ENCODE measurements around the gene ATP6V1A. TPM values are rescaled to one million over a fixed set of nuclear protein-coding genes. Genes with fewer than 3 reads are reported as not detected.

ATP6V1A gene
- total and polyA plus RNA-seq, 7 donors = 15.0 to 34.6 (median 22.2) TPM

DNA sequence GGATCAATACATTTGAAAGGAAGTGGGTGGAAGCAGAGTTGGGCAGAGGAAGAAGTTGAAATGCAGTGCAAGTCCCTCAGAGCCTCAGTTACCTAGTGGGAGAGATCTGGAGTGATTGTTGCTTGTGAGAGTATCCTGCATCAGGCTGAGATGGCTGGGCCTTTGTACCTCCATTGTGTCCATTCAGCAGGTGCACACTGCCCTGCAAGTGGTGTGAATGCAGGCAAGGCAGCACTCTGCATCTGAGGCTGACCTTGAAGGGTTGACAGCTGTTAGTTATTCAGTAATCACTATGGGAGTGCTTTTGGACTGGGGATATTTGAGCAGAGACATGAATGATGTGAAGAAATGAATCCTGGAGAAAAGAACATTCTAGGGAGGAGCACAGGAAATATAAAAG is 25.2 kb downstream of the ATP6V1A start:
- no peak for TF ChIP-seq EP300 (IDR thresholded peaks at IDR 0.05)
- no peak for TF ChIP-seq POLR2AphosphoS5 (IDR thresholded peaks at IDR 0.05)
- no peak for TF ChIP-seq POLR2A (IDR thresholded peaks at IDR 0.05)
- TF ChIP-seq, protein P1, sequence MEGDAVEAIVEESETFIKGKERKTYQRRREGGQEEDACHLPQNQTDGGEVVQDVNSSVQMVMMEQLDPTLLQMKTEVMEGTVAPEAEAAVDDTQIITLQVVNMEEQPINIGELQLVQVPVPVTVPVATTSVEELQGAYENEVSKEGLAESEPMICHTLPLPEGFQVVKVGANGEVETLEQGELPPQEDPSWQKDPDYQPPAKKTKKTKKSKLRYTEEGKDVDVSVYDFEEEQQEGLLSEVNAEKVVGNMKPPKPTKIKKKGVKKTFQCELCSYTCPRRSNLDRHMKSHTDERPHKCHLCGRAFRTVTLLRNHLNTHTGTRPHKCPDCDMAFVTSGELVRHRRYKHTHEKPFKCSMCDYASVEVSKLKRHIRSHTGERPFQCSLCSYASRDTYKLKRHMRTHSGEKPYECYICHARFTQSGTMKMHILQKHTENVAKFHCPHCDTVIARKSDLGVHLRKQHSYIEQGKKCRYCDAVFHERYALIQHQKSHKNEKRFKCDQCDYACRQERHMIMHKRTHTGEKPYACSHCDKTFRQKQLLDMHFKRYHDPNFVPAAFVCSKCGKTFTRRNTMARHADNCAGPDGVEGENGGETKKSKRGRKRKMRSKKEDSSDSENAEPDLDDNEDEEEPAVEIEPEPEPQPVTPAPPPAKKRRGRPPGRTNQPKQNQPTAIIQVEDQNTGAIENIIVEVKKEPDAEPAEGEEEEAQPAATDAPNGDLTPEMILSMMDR (IDR thresholded peaks at IDR 0.05) = no peak

DNA sequence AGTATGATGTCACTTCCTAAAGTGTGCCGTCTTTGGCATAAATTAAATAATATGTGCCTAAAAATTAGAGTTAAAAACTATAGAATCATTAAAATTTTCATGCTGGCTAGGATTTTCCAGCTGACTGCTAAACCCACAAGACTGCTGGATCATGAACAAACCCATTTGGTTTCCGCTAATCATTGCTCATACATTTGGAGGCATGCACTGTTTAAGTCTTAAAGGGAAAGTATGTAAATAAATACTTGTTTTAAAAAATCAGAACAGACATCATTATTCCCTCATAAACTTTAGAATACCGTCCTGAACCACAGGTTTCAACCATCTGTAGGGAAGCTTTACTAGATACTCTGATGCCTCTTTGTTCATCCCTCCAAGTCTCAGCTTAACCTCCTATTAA is 26.5 kb downstream of the ATP6V1A start:
- Histone ChIP-seq H3K36me3 (no peaks in the 10 kb centered on the region), H3K27me3 (no peaks in the 10 kb centered on the region), H3K9me3 (no peaks in the 10 kb centered on the region), H3K4me1 (peaks cover 0 to 15% (median 6%) of the 10 kb centered on the region in 4 donors), H3K4me3 (no peak overlapping the region), H3K27ac (no peak overlapping the region)
- TF ChIP-seq, protein P1 (IDR thresholded peaks at IDR 0.05) = no peak
- TF ChIP-seq POLR2A (IDR thresholded peaks at IDR 0.05) (no peak), EP300 (IDR thresholded peaks at IDR 0.05) (no peak), POLR2AphosphoS5 (IDR thresholded peaks at IDR 0.05) (no peak)
- intact Hi-C loops (cut with DNase I) = no loop called here
- no peak for DNase-seq
- WGBS, 2 donors = 72 to 82% methylated on average over 3 of the region's 3 CpGs

More for the DNA sequence above, 25.2 kb downstream of the ATP6V1A start:
- H3K36me3 ChIP-seq = no peaks in the 10 kb centered on the region
- H3K4me1 ChIP-seq = peaks cover 0 to 15% (median 6%) of the 10 kb centered on the region in 4 donors
- H3K9me3 ChIP-seq = no peaks in the 10 kb centered on the region
- H3K27ac ChIP-seq = no peak overlapping the region
- H3K27me3 ChIP-seq = no peaks in the 10 kb centered on the region
- no peak overlapping the region for H3K4me3 ChIP-seq
- no peak for DNase-seq
- intact Hi-C loops (cut with DNase I) = no loop called here

DNA sequence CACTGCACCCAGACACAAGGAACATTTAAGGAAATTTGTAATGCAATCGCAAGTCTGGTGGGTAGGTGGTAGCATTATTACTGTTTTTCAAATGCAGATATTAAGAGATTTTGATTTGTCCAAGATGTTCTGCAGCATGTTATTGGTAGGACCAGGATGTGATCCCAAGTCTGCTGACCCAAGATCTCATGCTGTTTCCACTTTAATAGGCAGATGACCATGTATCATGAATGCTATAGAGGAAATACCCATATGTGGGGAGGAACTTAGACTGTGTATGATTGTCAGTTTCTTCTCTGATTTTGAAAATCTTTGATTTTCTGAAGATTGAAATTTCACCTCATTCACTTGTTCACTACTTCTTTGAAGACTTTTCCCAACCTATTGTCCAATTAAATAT is 28.7 kb downstream of the ATP6V1A start:
- peaks cover 0 to 12% (median 3%) of the 10 kb centered on the region in 4 donors for H3K4me1 ChIP-seq
- no peaks in the 10 kb centered on the region for H3K9me3 ChIP-seq
- no peak for DNase-seq
- TF ChIP-seq EP300 (IDR thresholded peaks at IDR 0.05) (no peak), POLR2A (IDR thresholded peaks at IDR 0.05) (no peak), POLR2AphosphoS5 (IDR thresholded peaks at IDR 0.05) (no peak)
- TF ChIP-seq, protein P1 (IDR thresholded peaks at IDR 0.05) = no peak
- no peaks in the 10 kb centered on the region for H3K27me3 ChIP-seq
- 96 to 99% methylated on average over 1 of the region's 1 CpG for WGBS, 2 donors
- H3K36me3 ChIP-seq = peaks cover 0 to 5% (median 0%) of the 10 kb centered on the region in 4 donors
- no peak overlapping the region for H3K27ac ChIP-seq
- H3K4me3 ChIP-seq = no peak overlapping the region
- intact Hi-C loops (cut with DNase I) = no loop called here

DNA sequence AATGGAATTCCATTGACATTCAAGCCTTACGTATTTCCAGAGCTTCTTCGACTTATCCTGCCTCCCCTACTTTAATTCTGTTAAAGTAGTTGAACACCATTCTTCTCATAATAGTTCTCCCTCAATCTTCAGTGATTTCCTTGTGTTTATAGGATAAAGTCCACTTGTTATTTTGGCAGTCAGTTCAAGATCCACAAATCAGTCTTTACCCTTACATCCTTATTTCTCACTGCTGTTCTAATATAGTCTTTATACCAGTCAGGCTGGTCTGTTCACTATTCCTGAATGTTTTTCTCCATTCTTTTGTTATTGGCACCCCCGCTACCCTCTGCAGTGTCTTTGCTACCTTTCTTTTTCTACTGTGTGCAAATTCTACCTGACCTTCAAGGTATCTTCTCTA is 29.7 kb downstream of the ATP6V1A start:
- H3K27me3 ChIP-seq = no peaks in the 10 kb centered on the region
- DNase-seq = no peak
- H3K27ac ChIP-seq = no peak overlapping the region
- peaks cover 0 to 12% (median 3%) of the 10 kb centered on the region in 4 donors for H3K4me1 ChIP-seq
- peaks cover 0 to 13% (median 0%) of the 10 kb centered on the region in 4 donors for H3K36me3 ChIP-seq
- intact Hi-C loops (cut with DNase I) = no loop called here
- no peaks in the 10 kb centered on the region for H3K9me3 ChIP-seq
- 24 to 63% methylated on average over 3 of the region's 3 CpGs for WGBS, 2 donors
- H3K4me3 ChIP-seq = no peak overlapping the region
- TF ChIP-seq POLR2AphosphoS5 (IDR thresholded peaks at IDR 0.05) = no peak
- TF ChIP-seq, protein P1 (IDR thresholded peaks at IDR 0.05) = no peak
- TF ChIP-seq POLR2A (IDR thresholded peaks at IDR 0.05) = no peak
- no peak for TF ChIP-seq EP300 (IDR thresholded peaks at IDR 0.05)

DNA sequence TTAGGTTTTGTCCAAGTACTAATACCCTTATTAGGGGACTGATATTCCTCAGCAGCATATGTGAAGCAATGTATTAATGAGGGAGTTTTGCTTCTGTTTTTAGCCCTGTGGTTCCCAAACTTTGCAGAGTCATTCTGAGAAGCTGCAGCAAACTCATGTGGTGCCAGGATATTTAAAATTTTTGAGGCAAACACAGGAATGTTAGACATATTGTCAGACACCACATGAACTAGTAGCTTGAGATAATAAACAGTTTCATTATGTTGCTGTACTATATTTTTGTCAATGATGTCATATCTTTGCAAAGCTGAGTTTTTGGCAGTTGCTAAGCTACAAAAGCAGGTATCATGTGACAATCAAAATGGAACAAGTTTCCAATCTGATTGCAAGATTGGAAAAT is 36.6 kb downstream of the ATP6V1A start:
- TF ChIP-seq, protein P1 (IDR thresholded peaks at IDR 0.05) = no peak
- TF ChIP-seq POLR2A (IDR thresholded peaks at IDR 0.05) (no peak), POLR2AphosphoS5 (IDR thresholded peaks at IDR 0.05) (no peak), EP300 (IDR thresholded peaks at IDR 0.05) (no peak)
- DNase-seq = no peak
- Histone ChIP-seq H3K4me3 (no peak overlapping the region), H3K27me3 (no peaks in the 10 kb centered on the region), H3K4me1 (peaks cover 0 to 7% (median 0%) of the 10 kb centered on the region in 4 donors), H3K27ac (peak overlapping the region in 1 of 4 donors; percentile 34), H3K36me3 (peaks cover 0 to 55% (median 16%) of the 10 kb centered on the region in 4 donors), H3K9me3 (no peaks in the 10 kb centered on the region)
- intact Hi-C loops (cut with DNase I) = no loop called here
